ENCODE measurements around the gene GNB1L.
A peak's percentile ranks its signal among the peaks of the same experiment; 100 is the strongest.

Gene GNB1L

GRCh38 chr22:19890502-19891316 is 36.0 kb upstream of the GNB1L start:
- H3K9ac ChIP-seq (ENCODE audit: low read length) = no peak overlapping the region
- H2AK5ac ChIP-seq (ENCODE audit: low read length) = peak overlapping the region; percentile 96
- H4K12ac ChIP-seq (ENCODE audit: low read depth, low read length) = no peak overlapping the region
- no peaks in the 10 kb centered on the region for H3K9me3 ChIP-seq (ENCODE audit: insufficient read depth, low read depth, low read length)
- peak overlapping the region; percentile 56 for H3K4ac ChIP-seq (ENCODE audit: low read depth, low read length)
- peak overlapping the region; percentile 98 for H4K91ac ChIP-seq (ENCODE audit: low read depth, low read length)
- peak overlapping the region; percentile 92 for H2BK120ac ChIP-seq (ENCODE audit: insufficient read depth, low read length, poor library complexity)
- no peaks in the 10 kb centered on the region for H3K36me3 ChIP-seq (ENCODE audit: control insufficient read depth in 1 of 2, insufficient read depth in 2 of 2, low read length in 2 of 2)
- peaks cover 17% of the 10 kb centered on the region for H3K79me2 ChIP-seq (ENCODE audit: control insufficient read depth, insufficient read depth, low read length, poor library complexity)
- peak; percentile 45 to 66 for DNase-seq
- H2BK5ac ChIP-seq (ENCODE audit: low read depth, low read length, poor library complexity) = peak overlapping the region; percentile 93
- H2AFZ ChIP-seq (ENCODE audit: insufficient read depth, low read length, poor library complexity) = peak overlapping the region; percentile 20
- peak overlapping the region; percentile 44 for H3K18ac ChIP-seq (ENCODE audit: low read length)
- H3K4me2 ChIP-seq (ENCODE audit: low read length) = no peak overlapping the region
- peak overlapping the region; percentile 49 for H4K8ac ChIP-seq (ENCODE audit: low read depth, low read length)
- H3K4me1 ChIP-seq (ENCODE audit: control insufficient read depth in 1 of 2, insufficient read depth in 2 of 2, low read length in 2 of 2) = peaks cover 36 to 47% of the 10 kb centered on the region in 2 experiments
- H3K4me3 ChIP-seq (ENCODE audit: low read depth, low read length) = no peak overlapping the region
- H2BK12ac ChIP-seq (ENCODE audit: low read length) = peak overlapping the region; percentile 85
- H3K79me1 ChIP-seq (ENCODE audit: low read length) = peaks cover 54% of the 10 kb centered on the region
- no peaks in the 10 kb centered on the region for H3K27me3 ChIP-seq (ENCODE audit: insufficient read depth, low read length)
- WGBS (ENCODE audit: extremely low coverage, insufficient coverage, insufficient read length) = no CpG with 5 or more reads among the region's 20 CpGs
- H3K23ac ChIP-seq (ENCODE audit: low read length) = no peak overlapping the region
- H3K27ac ChIP-seq (ENCODE audit: low read depth, low read length) = peak overlapping the region; percentile 59
- peak overlapping the region; percentile 71 for H3K14ac ChIP-seq (ENCODE audit: low read length)

DNA sequence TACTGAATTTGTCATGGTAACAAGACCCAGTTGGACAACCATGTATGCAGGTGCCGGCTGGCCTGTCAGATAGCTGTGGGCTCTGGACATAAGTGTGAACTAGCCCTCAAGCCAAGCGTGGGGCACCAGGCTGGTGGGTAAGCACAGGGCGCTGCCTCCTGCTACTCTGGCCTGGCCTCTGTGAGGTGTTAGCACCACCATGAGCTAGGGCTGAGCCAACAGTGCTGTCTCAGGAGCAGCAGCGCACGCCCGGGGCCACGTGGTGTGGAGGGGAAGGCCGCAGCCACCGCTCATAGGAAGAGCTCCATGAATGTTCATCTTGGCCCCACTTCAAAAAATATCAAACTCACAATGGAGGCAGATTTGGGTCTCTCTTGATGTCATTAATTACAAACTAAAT is 35.3 kb upstream of the GNB1L start:
- H3K14ac ChIP-seq (ENCODE audit: low read length) = peak overlapping the region; percentile 81
- H4K12ac ChIP-seq (ENCODE audit: low read depth, low read length) = no peak overlapping the region
- H3K4me3 ChIP-seq (ENCODE audit: low read depth, low read length) = no peak overlapping the region
- H2BK12ac ChIP-seq (ENCODE audit: low read length) = peak overlapping the region; percentile 99
- H3K79me2 ChIP-seq (ENCODE audit: control insufficient read depth, insufficient read depth, low read length, poor library complexity) = peaks cover 17% of the 10 kb centered on the region
- H2AFZ ChIP-seq (ENCODE audit: insufficient read depth, low read length, poor library complexity) = peak overlapping the region; percentile 46
- H3K79me1 ChIP-seq (ENCODE audit: low read length) = peaks cover 61% of the 10 kb centered on the region
- H3K27me3 ChIP-seq (ENCODE audit: insufficient read depth, low read length) = no peaks in the 10 kb centered on the region
- H3K4me2 ChIP-seq (ENCODE audit: low read length) = no peak overlapping the region
- no peak overlapping the region for H3K27ac ChIP-seq (ENCODE audit: low read depth, low read length)
- H3K9me3 ChIP-seq (ENCODE audit: insufficient read depth, low read depth, low read length) = no peaks in the 10 kb centered on the region
- peaks cover 40 to 53% of the 10 kb centered on the region in 2 experiments for H3K4me1 ChIP-seq (ENCODE audit: control insufficient read depth in 1 of 2, insufficient read depth in 2 of 2, low read length in 2 of 2)
- no peak overlapping the region for H3K9ac ChIP-seq (ENCODE audit: low read length)
- no CpG with 5 or more reads among the region's 9 CpGs for WGBS (ENCODE audit: extremely low coverage, insufficient coverage, insufficient read length)
- H2BK5ac ChIP-seq (ENCODE audit: low read depth, low read length, poor library complexity) = peak overlapping the region; percentile 49
- peak overlapping the region; percentile 72 for H3K18ac ChIP-seq (ENCODE audit: low read length)
- peak overlapping the region; percentile 16 for H3K4ac ChIP-seq (ENCODE audit: low read depth, low read length)
- no peak overlapping the region for H4K8ac ChIP-seq (ENCODE audit: low read depth, low read length)
- H2AK5ac ChIP-seq (ENCODE audit: low read length) = peak overlapping the region; percentile 88
- no peak for DNase-seq
- no peak overlapping the region for H3K23ac ChIP-seq (ENCODE audit: low read length)
- H2BK120ac ChIP-seq (ENCODE audit: insufficient read depth, low read length, poor library complexity) = peak overlapping the region; percentile 81
- H3K36me3 ChIP-seq (ENCODE audit: control insufficient read depth in 1 of 2, insufficient read depth in 2 of 2, low read length in 2 of 2) = no peaks in the 10 kb centered on the region
- peak overlapping the region; percentile 98 for H4K91ac ChIP-seq (ENCODE audit: low read depth, low read length)

- peak overlapping the region; percentile 36 for H2BK5ac ChIP-seq (ENCODE audit: low read depth, low read length, poor library complexity)
- WGBS (ENCODE audit: extremely low coverage, insufficient coverage, insufficient read length) = no CpG with 5 or more reads among the region's 17 CpGs
Measured at GRCh38 chr22:19888131-19888746, 33.6 kb upstream of the GNB1L start.

DNA sequence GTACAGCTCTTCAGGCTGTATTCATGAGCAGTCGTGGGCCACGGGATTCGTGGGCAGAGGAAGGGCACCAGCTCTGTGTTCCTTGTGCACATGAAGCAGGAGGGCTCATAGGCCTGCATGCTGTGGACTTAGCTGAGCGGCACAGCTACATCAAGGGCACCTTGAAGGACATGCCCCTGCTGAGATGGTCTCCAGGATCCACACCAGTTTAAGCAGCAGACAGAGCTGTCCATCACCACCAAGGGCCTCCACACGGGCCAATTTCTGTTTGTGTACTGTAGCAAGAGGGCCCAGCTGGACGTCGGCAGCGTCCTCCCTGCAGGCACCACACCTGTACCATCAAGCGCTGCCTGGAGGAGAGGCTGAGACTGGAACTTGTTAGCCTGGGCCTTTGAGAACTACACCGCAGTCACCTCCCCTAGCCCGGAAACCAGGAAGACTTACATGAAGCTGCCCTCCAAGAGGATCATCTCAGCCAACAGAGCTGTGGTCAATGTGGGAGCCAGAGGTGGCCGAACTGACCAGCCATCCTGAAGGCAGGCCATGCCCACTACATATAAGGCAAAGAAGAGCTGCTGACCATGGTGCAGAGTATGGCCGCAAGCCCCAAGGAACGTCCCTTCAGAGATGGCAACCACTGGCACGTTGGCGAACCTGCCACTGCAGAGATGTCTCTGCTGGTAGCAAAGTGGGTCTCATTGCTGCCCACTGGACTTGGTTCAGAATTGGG is 32.7 kb upstream of the GNB1L start:
- Histone ChIP-seq H3K27me3 (ENCODE audit: insufficient read depth, low read length) (no peaks in the 10 kb centered on the region), H3K36me3 (ENCODE audit: control insufficient read depth in 1 of 2, insufficient read depth in 2 of 2, low read length in 2 of 2) (no peaks in the 10 kb centered on the region)
- no CpG with 5 or more reads among the region's 16 CpGs for WGBS (ENCODE audit: extremely low coverage, insufficient coverage, insufficient read length)

More at GRCh38 chr22:19888131-19888746, 33.6 kb upstream of the GNB1L start:
- no peak overlapping the region for H2AFZ ChIP-seq (ENCODE audit: insufficient read depth, low read length, poor library complexity)
- H3K9ac ChIP-seq (ENCODE audit: low read length) = no peak overlapping the region
- H4K91ac ChIP-seq (ENCODE audit: low read depth, low read length) = peak overlapping the region; percentile 65
- H2BK12ac ChIP-seq (ENCODE audit: low read length) = peak overlapping the region; percentile 96
- no peak overlapping the region for H4K8ac ChIP-seq (ENCODE audit: low read depth, low read length)
- no peak for DNase-seq
- H3K27me3 ChIP-seq (ENCODE audit: insufficient read depth, low read length) = no peaks in the 10 kb centered on the region
- H3K79me2 ChIP-seq (ENCODE audit: control insufficient read depth, insufficient read depth, low read length, poor library complexity) = peaks cover 16% of the 10 kb centered on the region
- H3K4me1 ChIP-seq (ENCODE audit: control insufficient read depth in 1 of 2, insufficient read depth in 2 of 2, low read length in 2 of 2) = peaks cover 39 to 50% of the 10 kb centered on the region in 2 experiments
- peak overlapping the region; percentile 9 for H2BK120ac ChIP-seq (ENCODE audit: insufficient read depth, low read length, poor library complexity)
- H4K12ac ChIP-seq (ENCODE audit: low read depth, low read length) = no peak overlapping the region
- no peaks in the 10 kb centered on the region for H3K9me3 ChIP-seq (ENCODE audit: insufficient read depth, low read depth, low read length)
- peaks cover 61% of the 10 kb centered on the region for H3K79me1 ChIP-seq (ENCODE audit: low read length)
- H3K27ac ChIP-seq (ENCODE audit: low read depth, low read length) = no peak overlapping the region
- no peak overlapping the region for H3K23ac ChIP-seq (ENCODE audit: low read length)
- H2AK5ac ChIP-seq (ENCODE audit: low read length) = peak overlapping the region; percentile 74
- no peak overlapping the region for H3K4ac ChIP-seq (ENCODE audit: low read depth, low read length)
- no peak overlapping the region for H3K4me2 ChIP-seq (ENCODE audit: low read length)
- H3K14ac ChIP-seq (ENCODE audit: low read length) = peak overlapping the region; percentile 45
- no peak overlapping the region for H3K18ac ChIP-seq (ENCODE audit: low read length)
- no peak overlapping the region for H3K4me3 ChIP-seq (ENCODE audit: low read depth, low read length)
- H3K36me3 ChIP-seq (ENCODE audit: control insufficient read depth in 1 of 2, insufficient read depth in 2 of 2, low read length in 2 of 2) = no peaks in the 10 kb centered on the region

More for the DNA sequence above, 32.7 kb upstream of the GNB1L start:
- Histone ChIP-seq H3K18ac (ENCODE audit: low read length) (no peak overlapping the region), H3K4me1 (ENCODE audit: control insufficient read depth in 1 of 2, insufficient read depth in 2 of 2, low read length in 2 of 2) (peaks cover 40 to 51% of the 10 kb centered on the region in 2 experiments), H4K12ac (ENCODE audit: low read depth, low read length) (no peak overlapping the region), H3K79me1 (ENCODE audit: low read length) (peaks cover 62% of the 10 kb centered on the region), H2AFZ (ENCODE audit: insufficient read depth, low read length, poor library complexity) (no peak overlapping the region), H3K9ac (ENCODE audit: low read length) (no peak overlapping the region), H3K4me2 (ENCODE audit: low read length) (no peak overlapping the region), H3K4me3 (ENCODE audit: low read depth, low read length) (no peak overlapping the region), H3K14ac (ENCODE audit: low read length) (peak overlapping the region; percentile 12), H2BK12ac (ENCODE audit: low read length) (peak overlapping the region; percentile 74), H3K4ac (ENCODE audit: low read depth, low read length) (no peak overlapping the region), H4K91ac (ENCODE audit: low read depth, low read length) (peak overlapping the region; percentile 12), H3K79me2 (ENCODE audit: control insufficient read depth, insufficient read depth, low read length, poor library complexity) (peaks cover 19% of the 10 kb centered on the region), H2AK5ac (ENCODE audit: low read length) (peak overlapping the region; percentile 6), H3K23ac (ENCODE audit: low read length) (no peak overlapping the region), H3K27ac (ENCODE audit: low read depth, low read length) (no peak overlapping the region), H2BK120ac (ENCODE audit: insufficient read depth, low read length, poor library complexity) (peak overlapping the region; percentile 23), H2BK5ac (ENCODE audit: low read depth, low read length, poor library complexity) (no peak overlapping the region), H4K8ac (ENCODE audit: low read depth, low read length) (no peak overlapping the region), H3K9me3 (ENCODE audit: insufficient read depth, low read depth, low read length) (no peaks in the 10 kb centered on the region)
- DNase-seq = no peak

Measured in trophoblast cell (in vitro differentiated cells and primary cell).